B cell (primary cell): ENCODE data around the gene WNK2.

Experiments
- EZH2 ChIP-seq: IDR thresholded peaks from 2 replicates; pipeline ENCODE4 v1.6.1; 2012; ENCODE audit warnings: borderline replicate concordance, low read depth, mild to moderate bottlenecking, moderate library complexity, low read length; ENCODE audit not compliant: insufficient read depth, poor library complexity, severe bottlenecking
- TF ChIP-seq, protein P1 (sequence below): fragments of 200-600 bp; IDR thresholded peaks from one replicate; pipeline ENCODE4 v1.8.0; 2022; ENCODE audit warnings: antibody characterized with exemption, mild to moderate bottlenecking

- no peak for TF ChIP-seq EZH2
- TF ChIP-seq, protein P1, sequence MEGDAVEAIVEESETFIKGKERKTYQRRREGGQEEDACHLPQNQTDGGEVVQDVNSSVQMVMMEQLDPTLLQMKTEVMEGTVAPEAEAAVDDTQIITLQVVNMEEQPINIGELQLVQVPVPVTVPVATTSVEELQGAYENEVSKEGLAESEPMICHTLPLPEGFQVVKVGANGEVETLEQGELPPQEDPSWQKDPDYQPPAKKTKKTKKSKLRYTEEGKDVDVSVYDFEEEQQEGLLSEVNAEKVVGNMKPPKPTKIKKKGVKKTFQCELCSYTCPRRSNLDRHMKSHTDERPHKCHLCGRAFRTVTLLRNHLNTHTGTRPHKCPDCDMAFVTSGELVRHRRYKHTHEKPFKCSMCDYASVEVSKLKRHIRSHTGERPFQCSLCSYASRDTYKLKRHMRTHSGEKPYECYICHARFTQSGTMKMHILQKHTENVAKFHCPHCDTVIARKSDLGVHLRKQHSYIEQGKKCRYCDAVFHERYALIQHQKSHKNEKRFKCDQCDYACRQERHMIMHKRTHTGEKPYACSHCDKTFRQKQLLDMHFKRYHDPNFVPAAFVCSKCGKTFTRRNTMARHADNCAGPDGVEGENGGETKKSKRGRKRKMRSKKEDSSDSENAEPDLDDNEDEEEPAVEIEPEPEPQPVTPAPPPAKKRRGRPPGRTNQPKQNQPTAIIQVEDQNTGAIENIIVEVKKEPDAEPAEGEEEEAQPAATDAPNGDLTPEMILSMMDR = no peak
Measured at GRCh38 chr9:93261281-93261680, 77.3 kb downstream of the WNK2 start.
